GM21515 (cell line): Measurements from ENCODE around the gene POLH.
"Not testable (repeated sequence)": the region's sequence is repeated elsewhere in the genome, so short reads cannot be mapped to it uniquely, and the experiment has no call there.

Experiments used
- ATAC-seq: cut with Tn5 transposase; IDR thresholded peaks from one replicate; pipeline ENCODE4 v1.9.1; 2021; ENCODE audit not compliant: unreplicated experiment

Gene POLH

DNA sequence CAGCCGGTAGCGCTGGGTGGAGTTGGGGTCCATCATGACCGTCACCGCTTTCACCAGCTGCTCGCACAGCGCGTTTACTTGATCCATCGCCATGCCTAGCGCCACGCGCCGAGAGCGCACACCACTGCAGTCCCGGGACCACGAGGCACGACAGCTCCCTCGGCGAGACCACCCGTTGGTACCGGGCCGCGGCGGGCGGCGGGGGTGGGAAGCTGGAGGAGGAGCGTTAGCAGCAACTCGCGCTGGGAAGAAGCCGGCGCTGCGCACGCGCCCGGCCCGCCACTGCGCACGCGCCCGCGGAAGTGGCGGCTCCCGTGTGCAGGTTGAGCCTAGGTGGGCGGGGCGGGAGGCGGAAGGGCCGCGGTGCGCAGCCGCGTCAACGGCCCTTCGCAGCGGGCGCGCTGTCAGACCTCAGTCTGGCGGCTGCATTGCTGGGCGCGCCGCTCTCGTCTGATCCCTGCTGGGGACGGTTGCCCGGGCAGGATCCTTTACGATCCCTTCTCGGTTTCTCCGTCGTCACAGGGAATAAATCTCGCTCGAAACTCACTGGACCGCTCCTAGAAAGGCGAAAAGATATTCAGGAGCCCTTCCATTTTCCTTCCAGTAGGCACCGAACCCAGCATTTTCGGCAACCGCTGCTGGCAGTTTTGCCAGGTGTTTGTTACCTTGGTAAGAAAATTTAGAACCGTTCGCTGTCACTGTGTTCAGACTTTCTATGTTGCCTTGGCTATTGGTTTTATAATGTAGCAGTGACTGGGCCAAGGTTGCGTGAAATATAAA, at the start of gene POLH, which contains the start of gene XPO5:
Gene POLH, plus strand, starts transcription at position 414 of the 780 bp plus-strand sequence. CDS start 6,135 bp downstream, outside the sequence.
Gene XPO5, minus strand, starts transcription at position 267 of the 780 bp plus-strand sequence. Its CDS starts 174 bp downstream, at position 93.
- ATAC-seq = peak; percentile 87

DNA sequence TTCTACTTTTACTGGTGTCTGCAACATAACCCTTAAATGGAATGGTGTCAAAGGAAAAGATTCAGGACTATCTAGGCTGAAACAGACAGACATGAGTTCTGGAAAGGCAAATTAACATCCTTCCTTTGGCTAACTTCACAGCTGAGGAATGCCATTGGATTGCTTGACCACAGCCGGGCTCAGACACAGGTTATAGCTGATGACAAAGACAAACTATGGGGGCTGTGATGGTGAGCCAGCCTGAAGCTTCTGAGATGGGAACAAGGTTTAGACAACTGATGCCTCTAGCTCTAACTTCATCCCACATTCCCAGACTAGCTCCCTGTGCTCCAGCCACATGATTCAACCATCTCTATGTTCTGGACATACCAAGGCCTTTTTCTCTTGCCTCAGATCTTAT, 43.8 kb upstream of the POLH start:
- ATAC-seq = no peak

- ATAC-seq = not testable (repeated sequence)
Measured at GRCh38 chr6:43538986-43539385, 37.0 kb upstream of the POLH start.

- not testable (repeated sequence) for ATAC-seq
Measured at GRCh38 chr6:43539409-43539808, 36.6 kb upstream of the POLH start.

DNA sequence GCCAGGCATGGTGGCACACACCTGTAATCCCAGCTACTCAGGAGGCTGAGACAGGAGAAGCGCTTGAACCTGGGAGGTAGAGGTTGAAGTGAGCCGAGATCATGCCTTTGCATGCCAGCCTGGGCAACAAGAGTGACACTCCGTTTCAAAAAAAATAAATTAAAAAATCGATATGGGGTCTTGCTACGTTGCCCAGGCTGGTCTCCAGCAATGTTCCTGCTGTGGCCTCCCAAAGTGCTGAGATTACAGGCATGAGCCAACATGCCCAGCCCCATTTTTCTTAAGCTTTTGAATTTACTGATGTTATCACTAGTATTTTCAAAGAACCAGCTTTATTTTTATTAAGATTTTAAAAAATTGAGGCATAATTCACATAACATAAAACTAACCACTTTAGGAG, 35.5 kb upstream of the POLH start:
- no peak for ATAC-seq

GRCh38 chr6:43541774-43542471, 34.1 kb upstream of the POLH start:
- no peak for ATAC-seq

- ATAC-seq = no peak
Measured at GRCh38 chr6:43544461-43544860, 31.5 kb upstream of the POLH start.

DNA sequence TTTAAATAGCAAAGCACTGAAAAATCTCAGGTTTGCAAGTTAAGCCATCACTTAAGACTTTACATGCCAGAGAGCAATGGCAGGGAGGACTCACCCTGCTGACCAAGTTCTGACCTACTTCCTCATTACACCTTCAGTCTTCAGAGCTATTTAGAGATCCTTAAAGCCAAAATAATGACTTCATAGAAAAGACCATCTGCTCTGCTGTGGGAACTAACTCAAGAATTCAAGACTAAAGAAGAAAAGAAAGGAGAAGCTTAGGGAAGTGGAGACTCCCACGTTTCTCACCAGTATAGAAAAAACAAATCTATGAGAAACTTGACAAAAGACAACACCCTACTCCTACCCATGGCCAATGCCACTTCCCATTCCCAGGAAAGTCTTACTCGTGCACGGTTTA, 28.8 kb upstream of the POLH start:
- no peak for ATAC-seq

DNA sequence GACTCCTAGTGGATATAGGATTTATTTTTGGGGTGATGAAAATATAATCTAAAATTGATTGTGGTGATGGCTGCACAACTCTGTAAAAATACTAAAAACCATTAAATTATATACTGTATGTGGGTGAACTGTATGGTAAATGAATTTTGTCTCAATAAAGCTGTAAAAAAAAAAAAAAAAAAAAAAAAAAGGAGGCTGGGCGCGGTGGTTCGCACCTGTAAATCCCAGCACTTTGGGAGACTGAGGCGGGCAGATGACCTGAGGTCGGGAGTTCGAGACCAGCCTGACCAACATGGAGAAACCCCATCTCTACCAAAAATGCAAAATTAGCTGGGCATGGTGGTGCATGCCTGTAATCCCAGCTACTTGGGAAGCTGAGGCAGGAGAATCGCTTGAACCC, 18.4 kb upstream of the POLH start:
- ATAC-seq = not testable (repeated sequence)

GRCh38 chr6:43559328-43559727, 16.7 kb upstream of the POLH start:
- ATAC-seq = no peak

- ATAC-seq = no peak
Measured at GRCh38 chr6:43570876-43571441, 5.0 kb upstream of the POLH start.

DNA sequence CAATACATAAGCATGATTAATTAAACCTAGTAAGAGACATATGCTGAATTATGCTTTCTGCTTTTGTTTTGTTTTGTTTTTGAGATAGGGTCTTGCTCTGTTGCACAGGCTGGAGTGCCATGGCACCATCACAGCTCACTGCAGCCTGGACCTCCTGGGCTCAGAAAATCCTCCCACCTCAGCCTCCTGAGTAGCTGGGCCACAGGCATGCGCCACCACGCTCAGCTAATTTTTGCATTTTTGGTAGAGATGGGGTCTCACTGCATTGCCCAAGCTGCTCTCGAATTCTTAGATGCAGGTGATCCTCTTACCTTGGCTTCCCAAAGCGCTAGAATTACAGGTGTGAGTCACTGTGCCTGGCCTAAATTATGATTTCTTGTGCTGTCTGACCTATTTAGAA, 4.0 kb upstream of the POLH start:
- ATAC-seq = no peak

- ATAC-seq = peak; percentile 23
Measured at GRCh38 chr6:43575105-43575771, 747 bp upstream of the POLH start.

- ATAC-seq = no peak
Measured at GRCh38 chr6:43578748-43579147, 2.8 kb downstream of the POLH start.

DNA sequence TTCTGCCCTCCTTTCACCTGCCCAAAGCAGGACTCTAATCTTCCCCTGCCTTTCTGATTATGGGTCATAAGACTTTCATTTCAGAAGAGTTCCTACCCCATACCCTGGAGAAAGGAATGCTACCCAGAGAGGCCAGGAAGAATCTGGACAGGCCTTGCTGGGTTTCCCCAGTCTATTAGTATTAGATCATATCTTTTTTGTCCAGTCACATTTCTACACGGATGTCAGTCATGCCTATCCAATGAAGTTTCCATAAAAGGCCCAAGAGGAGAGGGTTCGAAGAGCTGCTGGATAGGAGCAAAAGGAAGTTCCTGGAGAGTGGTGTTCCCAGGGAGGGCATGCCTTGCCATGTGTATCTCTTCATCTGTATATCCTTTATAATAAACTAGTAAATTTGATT, 3.2 kb downstream of the POLH start:
- no peak for ATAC-seq

GRCh38 chr6:43582911-43583310, 6.9 kb downstream of the POLH start:
- no peak for ATAC-seq

DNA sequence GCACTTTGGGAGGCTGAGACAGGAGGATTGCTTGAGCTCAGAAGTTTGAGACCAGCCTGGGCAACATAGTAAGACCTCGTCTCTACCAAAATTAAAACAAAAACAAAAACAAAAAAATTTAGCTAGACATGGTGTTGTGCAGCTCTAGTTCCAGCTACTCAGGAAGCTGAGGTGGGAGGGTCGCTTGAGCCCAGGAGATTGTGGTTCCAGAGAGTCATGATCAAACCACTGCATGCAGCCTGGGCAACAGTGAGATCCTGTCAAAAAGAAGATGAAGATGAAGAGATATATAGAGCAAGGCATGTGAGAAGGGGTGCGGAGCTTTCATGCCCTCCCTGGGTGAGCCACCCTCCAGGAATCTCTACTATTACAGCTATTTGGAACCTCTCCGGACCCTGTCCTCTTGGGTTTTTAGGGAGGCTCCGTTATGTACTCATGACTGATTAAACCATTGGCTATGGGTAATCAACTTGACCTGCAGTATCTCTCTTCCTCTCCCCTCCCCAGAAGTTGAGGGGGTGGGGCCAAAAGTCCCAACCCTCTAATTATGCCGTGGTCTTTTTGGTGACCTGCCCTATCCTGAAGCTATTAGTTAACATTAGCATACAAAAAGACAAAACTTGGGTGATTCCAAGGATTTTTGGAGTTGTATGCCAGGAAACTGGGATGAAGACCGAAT, 9.0 kb downstream of the POLH start:
- ATAC-seq = no peak

DNA sequence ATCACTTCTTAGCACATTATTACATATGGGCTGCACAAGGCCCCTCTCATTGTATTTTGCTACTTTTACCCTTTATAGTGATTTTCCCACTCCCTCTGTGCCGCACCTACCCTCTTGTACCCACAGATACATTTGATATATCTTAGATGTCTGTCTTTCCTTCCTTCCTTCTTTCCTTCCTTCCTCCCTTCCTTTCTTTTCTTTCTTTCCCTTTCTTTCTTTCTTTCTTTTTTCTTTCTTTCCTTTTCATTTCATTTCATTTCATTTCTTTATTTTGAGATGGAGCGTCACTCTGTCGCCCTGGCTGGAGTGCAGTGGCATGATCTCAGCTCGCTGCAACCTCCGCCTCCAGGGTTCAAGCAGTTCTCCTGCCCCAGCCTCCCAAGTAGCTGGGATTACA, 12.2 kb downstream of the POLH start:
- ATAC-seq = no peak

GRCh38 chr6:43589564-43589963, 13.6 kb downstream of the POLH start:
- ATAC-seq = not testable (repeated sequence)

DNA sequence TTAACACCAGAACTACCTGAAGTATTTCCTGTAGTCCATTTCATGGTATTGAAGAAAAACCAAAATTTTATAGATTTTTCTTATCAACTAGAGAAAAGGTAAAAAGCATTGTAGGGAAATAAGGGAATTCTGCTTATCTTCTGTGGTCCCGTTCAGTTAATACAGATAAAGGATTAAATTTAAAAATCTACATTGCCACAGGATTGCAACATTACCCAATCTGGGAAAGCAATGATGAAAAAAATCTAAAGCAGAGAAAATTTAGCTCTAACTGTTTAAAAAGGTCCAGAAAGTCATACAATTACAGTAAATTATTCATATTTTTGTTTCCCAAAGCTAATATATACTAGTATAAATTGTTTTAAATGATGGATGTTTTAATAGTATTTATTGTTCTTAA, 18.0 kb downstream of the POLH start:
- ATAC-seq = no peak

GRCh38 chr6:43600595-43600994, 24.6 kb downstream of the POLH start:
- ATAC-seq = no peak
